ENCODE measurements around the gene FAM171A2.

The FAM171A2 gene

DNA sequence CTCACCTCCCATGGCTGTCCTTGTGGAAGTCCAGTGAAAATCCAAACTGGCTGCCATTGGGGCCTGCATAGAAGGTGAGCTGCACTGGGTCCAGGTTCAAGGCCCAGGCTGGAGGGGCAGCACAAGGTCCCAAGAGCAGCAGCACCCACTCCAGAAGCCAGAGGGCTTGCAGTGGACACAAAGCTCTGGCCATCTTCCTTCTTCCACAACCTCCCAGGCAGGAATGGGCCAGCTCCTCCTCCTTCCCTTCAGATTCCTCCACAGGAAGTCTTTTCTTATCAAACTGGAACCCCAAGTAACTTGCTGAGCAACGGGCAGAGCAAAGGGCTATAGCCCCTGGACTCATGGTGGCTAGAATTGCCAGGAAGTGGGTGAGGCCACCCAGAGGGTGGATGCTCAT, 25.6 kb upstream of the FAM171A2 start, which contains the start of gene ITGA2B:
TSS of gene ITGA2B (minus strand) at position 369 of the 400 bp plus-strand sequence. CDS start at position 193, 176 bp downstream.
- Histone ChIP-seq H4K91ac (ENCODE audit: low read depth, low read length) (no peak within 1 kb of the TSS), H4K12ac (ENCODE audit: low read depth, low read length) (no peak within 1 kb of the TSS), H3K36me3 (ENCODE audit: control insufficient read depth in 1 of 2, insufficient read depth in 2 of 2, low read length in 2 of 2) (no peaks in the 10 kb centered on the region), H3K4me3 (ENCODE audit: low read depth, low read length) (peak within 1 kb of the TSS; percentile 15), H3K9ac (ENCODE audit: low read length) (no peak within 1 kb of the TSS), H3K79me1 (ENCODE audit: low read length) (peaks cover 2% of the 10 kb centered on the region), H2AFZ (ENCODE audit: insufficient read depth, low read length, poor library complexity) (no peak within 1 kb of the TSS), H2BK5ac (ENCODE audit: low read depth, low read length, poor library complexity) (no peak within 1 kb of the TSS), H3K23ac (ENCODE audit: low read length) (peak within 1 kb of the TSS; percentile 4), H3K4me1 (ENCODE audit: control insufficient read depth in 1 of 2, insufficient read depth in 2 of 2, low read length in 2 of 2) (peaks cover 7 to 13% of the 10 kb centered on the region in 2 experiments), H3K9me3 (ENCODE audit: insufficient read depth, low read depth, low read length) (peaks cover 6% of the 10 kb centered on the region), H3K79me2 (ENCODE audit: control insufficient read depth, insufficient read depth, low read length, poor library complexity) (no peaks in the 10 kb centered on the region), H3K14ac (ENCODE audit: low read length) (no peak within 1 kb of the TSS), H3K27me3 (ENCODE audit: insufficient read depth, low read length) (peaks cover 14% of the 10 kb centered on the region), H4K8ac (ENCODE audit: low read depth, low read length) (no peak within 1 kb of the TSS), H2AK5ac (ENCODE audit: low read length) (no peak within 1 kb of the TSS), H3K27ac (ENCODE audit: low read depth, low read length) (no peak within 1 kb of the TSS), H2BK12ac (ENCODE audit: low read length) (no peak within 1 kb of the TSS), H3K4ac (ENCODE audit: low read depth, low read length) (no peak within 1 kb of the TSS), H3K4me2 (ENCODE audit: low read length) (no peak within 1 kb of the TSS), H2BK120ac (ENCODE audit: insufficient read depth, low read length, poor library complexity) (no peak within 1 kb of the TSS), H3K18ac (ENCODE audit: low read length) (no peak within 1 kb of the TSS)
- DNase-seq = no peak
- WGBS (ENCODE audit: extremely low coverage, insufficient coverage, insufficient read length) = no CpG with 5 or more reads among the region's 1 CpG

DNA sequence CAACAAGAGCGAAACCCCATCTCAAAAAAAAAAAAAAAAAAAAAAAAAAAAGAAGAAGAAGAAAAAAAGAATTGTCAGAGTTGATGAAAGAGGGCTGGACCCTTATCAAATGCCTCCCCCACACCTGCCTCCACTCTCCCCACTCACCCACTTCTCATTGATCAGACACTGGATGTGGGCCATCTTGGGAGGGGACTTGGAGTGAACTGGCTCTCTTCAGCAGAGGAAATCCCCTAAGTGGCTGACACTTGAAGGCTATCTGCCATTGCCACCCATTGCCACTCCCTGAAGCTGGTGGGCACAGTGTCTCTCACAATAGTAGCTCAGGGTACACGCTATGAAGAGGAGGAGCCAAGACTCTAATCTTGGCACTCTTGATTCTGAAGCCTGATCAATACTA, 24.2 kb upstream of the FAM171A2 start:
- no peak overlapping the region for H2AFZ ChIP-seq (ENCODE audit: insufficient read depth, low read length, poor library complexity)
- no peak overlapping the region for H3K14ac ChIP-seq (ENCODE audit: low read length)
- no peak overlapping the region for H2AK5ac ChIP-seq (ENCODE audit: low read length)
- H3K4ac ChIP-seq (ENCODE audit: low read depth, low read length) = no peak overlapping the region
- H3K9me3 ChIP-seq (ENCODE audit: insufficient read depth, low read depth, low read length) = peaks cover 7% of the 10 kb centered on the region
- H3K4me2 ChIP-seq (ENCODE audit: low read length) = no peak overlapping the region
- H3K79me1 ChIP-seq (ENCODE audit: low read length) = peaks cover 2% of the 10 kb centered on the region
- H3K9ac ChIP-seq (ENCODE audit: low read length) = no peak overlapping the region
- no peak overlapping the region for H4K8ac ChIP-seq (ENCODE audit: low read depth, low read length)
- no peak overlapping the region for H3K4me3 ChIP-seq (ENCODE audit: low read depth, low read length)
- no peak overlapping the region for H3K18ac ChIP-seq (ENCODE audit: low read length)
- no peak overlapping the region for H3K23ac ChIP-seq (ENCODE audit: low read length)
- H2BK120ac ChIP-seq (ENCODE audit: insufficient read depth, low read length, poor library complexity) = no peak overlapping the region
- H3K27me3 ChIP-seq (ENCODE audit: insufficient read depth, low read length) = peaks cover 22% of the 10 kb centered on the region
- no peak for DNase-seq
- no peak overlapping the region for H2BK12ac ChIP-seq (ENCODE audit: low read length)
- H4K91ac ChIP-seq (ENCODE audit: low read depth, low read length) = no peak overlapping the region
- no peak overlapping the region for H3K27ac ChIP-seq (ENCODE audit: low read depth, low read length)
- H2BK5ac ChIP-seq (ENCODE audit: low read depth, low read length, poor library complexity) = no peak overlapping the region
- no peaks in the 10 kb centered on the region for H3K36me3 ChIP-seq (ENCODE audit: control insufficient read depth in 1 of 2, insufficient read depth in 2 of 2, low read length in 2 of 2)
- WGBS (ENCODE audit: extremely low coverage, insufficient coverage, insufficient read length) = no CpG with 5 or more reads among the region's 2 CpGs
- H4K12ac ChIP-seq (ENCODE audit: low read depth, low read length) = no peak overlapping the region
- H3K79me2 ChIP-seq (ENCODE audit: control insufficient read depth, insufficient read depth, low read length, poor library complexity) = no peaks in the 10 kb centered on the region
- peaks cover 7 to 13% of the 10 kb centered on the region in 2 experiments for H3K4me1 ChIP-seq (ENCODE audit: control insufficient read depth in 1 of 2, insufficient read depth in 2 of 2, low read length in 2 of 2)

DNA sequence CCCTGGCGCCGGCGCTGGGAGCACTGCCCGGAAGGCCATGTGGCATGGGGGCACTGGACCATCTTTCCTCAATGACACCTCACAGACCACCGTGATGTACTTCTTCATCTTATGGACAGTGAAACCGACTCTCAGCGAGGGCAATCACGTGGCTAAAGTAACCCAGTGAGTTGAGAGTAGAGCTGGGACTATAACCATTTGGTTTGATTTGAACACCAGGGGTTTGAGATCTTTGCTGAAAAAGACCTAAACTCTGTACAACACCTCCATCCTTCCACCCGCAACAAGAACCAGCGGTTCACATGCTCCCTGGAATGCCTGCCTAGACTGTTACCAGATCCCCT, 22.5 kb upstream of the FAM171A2 start:
- Histone ChIP-seq H3K9me3 (ENCODE audit: insufficient read depth, low read depth, low read length) (peaks cover 7% of the 10 kb centered on the region), H2BK12ac (ENCODE audit: low read length) (no peak overlapping the region), H3K27ac (ENCODE audit: low read depth, low read length) (no peak overlapping the region), H3K14ac (ENCODE audit: low read length) (no peak overlapping the region), H3K79me1 (ENCODE audit: low read length) (peaks cover 2% of the 10 kb centered on the region), H4K91ac (ENCODE audit: low read depth, low read length) (no peak overlapping the region), H3K4me1 (ENCODE audit: control insufficient read depth in 1 of 2, insufficient read depth in 2 of 2, low read length in 2 of 2) (peaks cover 7 to 13% of the 10 kb centered on the region in 2 experiments), H2BK5ac (ENCODE audit: low read depth, low read length, poor library complexity) (no peak overlapping the region), H3K36me3 (ENCODE audit: control insufficient read depth in 1 of 2, insufficient read depth in 2 of 2, low read length in 2 of 2) (no peaks in the 10 kb centered on the region), H3K4me3 (ENCODE audit: low read depth, low read length) (no peak overlapping the region), H3K79me2 (ENCODE audit: control insufficient read depth, insufficient read depth, low read length, poor library complexity) (no peaks in the 10 kb centered on the region), H4K8ac (ENCODE audit: low read depth, low read length) (no peak overlapping the region), H3K9ac (ENCODE audit: low read length) (no peak overlapping the region), H3K23ac (ENCODE audit: low read length) (no peak overlapping the region), H2AK5ac (ENCODE audit: low read length) (no peak overlapping the region), H3K4me2 (ENCODE audit: low read length) (peak overlapping the region; percentile 66), H3K4ac (ENCODE audit: low read depth, low read length) (no peak overlapping the region), H3K27me3 (ENCODE audit: insufficient read depth, low read length) (peaks cover 22% of the 10 kb centered on the region), H2AFZ (ENCODE audit: insufficient read depth, low read length, poor library complexity) (no peak overlapping the region), H2BK120ac (ENCODE audit: insufficient read depth, low read length, poor library complexity) (no peak overlapping the region), H3K18ac (ENCODE audit: low read length) (no peak overlapping the region), H4K12ac (ENCODE audit: low read depth, low read length) (no peak overlapping the region)
- DNase-seq = no peak
- no CpG with 5 or more reads among the region's 10 CpGs for WGBS (ENCODE audit: extremely low coverage, insufficient coverage, insufficient read length)

DNA sequence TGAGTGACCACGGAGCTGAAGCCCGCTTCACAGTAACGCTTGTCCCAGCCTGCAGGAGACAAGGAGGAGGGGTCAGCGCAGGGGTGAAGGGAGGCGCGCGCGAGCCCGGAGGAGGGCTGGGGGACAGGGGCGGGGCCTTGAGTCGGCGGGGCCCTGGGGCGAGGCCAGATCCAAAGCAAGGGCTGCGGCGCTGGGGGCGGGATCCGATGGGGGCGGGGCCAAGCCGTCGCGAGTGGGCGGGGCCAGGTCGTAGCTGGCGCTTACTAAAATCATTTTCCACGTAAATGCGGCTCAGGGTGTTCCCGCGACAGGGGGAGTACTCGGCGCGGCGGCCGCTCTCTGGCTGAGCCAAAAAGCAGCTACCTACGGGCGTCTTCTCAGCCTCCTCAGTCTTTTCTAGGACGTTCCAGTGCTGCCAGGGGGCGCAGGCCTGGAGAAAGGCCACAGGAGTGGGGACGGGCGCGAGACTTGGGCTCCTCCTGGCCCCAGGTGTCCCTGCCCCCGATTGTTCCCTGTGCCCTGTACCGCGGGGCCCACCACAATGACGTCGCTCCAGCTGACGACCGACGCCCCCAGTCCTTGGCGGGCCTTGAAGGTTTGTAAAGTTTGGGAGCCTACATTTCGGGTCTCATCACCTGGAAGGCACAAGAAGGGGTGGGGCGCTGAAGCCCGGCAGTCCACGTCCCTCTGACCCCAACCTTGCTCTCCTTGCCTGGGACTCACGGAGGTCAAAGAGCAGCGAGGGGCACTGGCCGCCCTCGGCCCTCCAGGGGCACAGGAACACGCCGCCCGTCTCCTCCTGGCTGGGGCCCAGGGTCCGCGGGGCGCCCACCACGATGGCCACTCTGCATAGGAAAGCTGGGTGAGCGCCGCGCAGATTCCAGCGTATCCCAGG, 21.9 kb upstream of the FAM171A2 start:
- Histone ChIP-seq H3K14ac (ENCODE audit: low read length) (peak overlapping the region; percentile 32), H3K79me2 (ENCODE audit: control insufficient read depth, insufficient read depth, low read length, poor library complexity) (no peaks in the 10 kb centered on the region), H2AK5ac (ENCODE audit: low read length) (no peak overlapping the region), H4K91ac (ENCODE audit: low read depth, low read length) (no peak overlapping the region), H2BK120ac (ENCODE audit: insufficient read depth, low read length, poor library complexity) (no peak overlapping the region), H3K9me3 (ENCODE audit: insufficient read depth, low read depth, low read length) (peaks cover 7% of the 10 kb centered on the region), H3K27ac (ENCODE audit: low read depth, low read length) (no peak overlapping the region), H2AFZ (ENCODE audit: insufficient read depth, low read length, poor library complexity) (peak overlapping the region; percentile 71), H3K36me3 (ENCODE audit: control insufficient read depth in 1 of 2, insufficient read depth in 2 of 2, low read length in 2 of 2) (no peaks in the 10 kb centered on the region), H3K18ac (ENCODE audit: low read length) (no peak overlapping the region), H3K4ac (ENCODE audit: low read depth, low read length) (no peak overlapping the region), H2BK12ac (ENCODE audit: low read length) (no peak overlapping the region), H3K27me3 (ENCODE audit: insufficient read depth, low read length) (peaks cover 22% of the 10 kb centered on the region), H4K12ac (ENCODE audit: low read depth, low read length) (no peak overlapping the region), H3K9ac (ENCODE audit: low read length) (peak overlapping the region; percentile 15), H3K23ac (ENCODE audit: low read length) (no peak overlapping the region), H3K4me3 (ENCODE audit: low read depth, low read length) (peak overlapping the region; percentile 58), H3K4me1 (ENCODE audit: control insufficient read depth in 1 of 2, insufficient read depth in 2 of 2, low read length in 2 of 2) (peaks cover 7 to 13% of the 10 kb centered on the region in 2 experiments), H3K4me2 (ENCODE audit: low read length) (peak overlapping the region; percentile 66), H4K8ac (ENCODE audit: low read depth, low read length) (peak overlapping the region; percentile 31), H2BK5ac (ENCODE audit: low read depth, low read length, poor library complexity) (no peak overlapping the region), H3K79me1 (ENCODE audit: low read length) (peaks cover 2% of the 10 kb centered on the region)
- peak; percentile 54 to 72 for DNase-seq
- no CpG with 5 or more reads among the region's 68 CpGs for WGBS (ENCODE audit: extremely low coverage, insufficient coverage, insufficient read length)
